CD8-positive, alpha-beta memory T cell (primary cell): ENCODE measurements around the gene PLEKHA7. TPM values are rescaled to one million over a fixed set of nuclear protein-coding genes. Genes with fewer than 3 reads are reported as not detected.

Experiments used
- CTCF ChIA-PET: fragments of 350-600 bp; sonication (Branson Sonifier 250); formaldehyde crosslinking; loops from one replicate; lab custom pipeline; 2021; ENCODE audit warnings: antibody characterized with exemption; lab: Charles Lee
- POLR2A ChIA-PET: fragments of 350-600 bp; sonication (Branson Sonifier 250); formaldehyde crosslinking; loops from one replicate; lab custom pipeline; 2021; ENCODE audit warnings: antibody characterized with exemption; lab: Charles Lee
- DNase-seq, 5 donors: peaks; one replicate each; pipeline versions ENCODE4 v3.0.0 to v3.0.0-alpha.2; 2020 to 2022; ENCODE audit warnings: mixed read lengths in 1 of 5
- H3K27ac ChIP-seq: one replicate; pipeline ENCODE4 v1.7.0; 2013; ENCODE audit warnings: low read depth, mild to moderate bottlenecking, low read length, moderate library complexity
- H3K27me3 ChIP-seq: 2 replicates; pipeline ENCODE4 v1.7.0; 2013; ENCODE audit warnings: low read length, mild to moderate bottlenecking; ENCODE audit not compliant: insufficient read depth, poor library complexity, severe bottlenecking
- H3K36me3 ChIP-seq: 2 replicates; pipeline ENCODE4 v1.7.0; 2013; ENCODE audit warnings: mild to moderate bottlenecking, low read length, moderate library complexity; ENCODE audit not compliant: insufficient read depth
- H3K4me1 ChIP-seq: 2 replicates; pipeline ENCODE4 v1.7.0; 2013; ENCODE audit warnings: mild to moderate bottlenecking, low read length, moderate library complexity; ENCODE audit not compliant: insufficient read depth
- H3K4me3 ChIP-seq: 2 replicates; pipeline ENCODE4 v1.7.0; 2013; ENCODE audit warnings: mild to moderate bottlenecking, low read length
- H3K9me3 ChIP-seq: 2 replicates; pipeline ENCODE4 v1.7.0; 2013; ENCODE audit warnings: mild to moderate bottlenecking, low read length
- H3K27ac Mint-ChIP-seq, 8 donors: one replicate each; pipeline ENCODE4 v1.8.0; 2020 to 2021; ENCODE audit warnings: mixed read lengths in 8 of 8, mild to moderate bottlenecking in 6 of 8, inconsistent platforms in 3 of 8, moderate library complexity in 3 of 8
- H3K27me3 Mint-ChIP-seq, 2 donors: one replicate each; pipeline ENCODE4 v1.8.0; 2020 to 2021; ENCODE audit warnings: mixed read lengths in 2 of 2, mild to moderate bottlenecking in 1 of 2, moderate library complexity in 1 of 2
- H3K36me3 Mint-ChIP-seq, 3 donors: one replicate each; pipeline ENCODE4 v1.8.0; 2020 to 2021; ENCODE audit warnings: mixed read lengths in 3 of 3, inconsistent platforms in 1 of 3, mild to moderate bottlenecking in 1 of 3
- H3K4me1 Mint-ChIP-seq, 3 donors: one replicate each; pipeline ENCODE4 v1.8.0; 2020 to 2021; ENCODE audit warnings: mixed read lengths in 3 of 3, inconsistent platforms in 1 of 3, mild to moderate bottlenecking in 1 of 3
- H3K4me3 Mint-ChIP-seq, 7 donors: one replicate each; pipeline ENCODE4 v1.8.0; 2020 to 2021; ENCODE audit warnings: mixed read lengths in 7 of 7, mild to moderate bottlenecking in 6 of 7, moderate library complexity in 4 of 7, inconsistent platforms in 2 of 7
- H3K9me3 Mint-ChIP-seq, 5 donors: one replicate each; pipeline ENCODE4 v1.8.0; 2020 to 2022; ENCODE audit warnings: mixed read lengths in 5 of 5, mild to moderate bottlenecking in 3 of 5, moderate library complexity in 2 of 5, inconsistent platforms in 1 of 5
- polyA plus RNA-seq: library from polyadenylated mRNA; unstranded; fragments of 300-500 nt; fragmentation: Illumina TruSeq; gene quantifications from one replicate; pipeline ENCODE4 v1.2.3, GENCODE V29; 2021
- total RNA-seq, 2 experiments: library from RNA; stranded (reverse); gene quantifications; one replicate each; pipeline ENCODE4 v1.2.3, GENCODE V29; 2021

PLEKHA7 gene
- total and polyA plus RNA-seq, 3 experiments from 2014 or later = 4.1 to 6.6 (median 5.3) TPM

GRCh38 chr11:16981651-16982194 is 32.5 kb downstream of the PLEKHA7 start:
- ChIA-PET CTCF (no interaction called here), POLR2A (no interaction called here)
- peaks cover 13% of the 10 kb centered on the region for H3K4me1 ChIP-seq
- Mint-ChIP-seq H3K36me3 (no peaks in the 10 kb centered on the region), H3K27me3 (no peaks in the 10 kb centered on the region), H3K27ac (no peak overlapping the region), H3K4me1 (peaks cover 16 to 18% (median 17%) of the 10 kb centered on the region in 3 donors), H3K4me3 (no peak overlapping the region), H3K9me3 (no peaks in the 10 kb centered on the region)
- no peaks in the 10 kb centered on the region for H3K9me3 ChIP-seq
- DNase-seq = no peak
- H3K4me3 ChIP-seq = no peak overlapping the region
- H3K27me3 ChIP-seq = no peaks in the 10 kb centered on the region
- H3K27ac ChIP-seq = no peak overlapping the region
- H3K36me3 ChIP-seq = no peaks in the 10 kb centered on the region

GRCh38 chr11:16979703-16980622 is 34.3 kb downstream of the PLEKHA7 start:
- ChIA-PET POLR2A (no interaction called here), CTCF (no interaction called here)
- Histone ChIP-seq H3K27me3 (no peaks in the 10 kb centered on the region), H3K9me3 (no peaks in the 10 kb centered on the region), H3K27ac (no peak overlapping the region), H3K4me1 (no peaks in the 10 kb centered on the region), H3K4me3 (no peak overlapping the region), H3K36me3 (no peaks in the 10 kb centered on the region)
- no peaks in the 10 kb centered on the region for H3K27me3 Mint-ChIP-seq
- H3K4me1 Mint-ChIP-seq = no peaks in the 10 kb centered on the region
- no peaks in the 10 kb centered on the region for H3K9me3 Mint-ChIP-seq
- no peak overlapping the region for H3K27ac Mint-ChIP-seq
- DNase-seq = no peak
- no peaks in the 10 kb centered on the region for H3K36me3 Mint-ChIP-seq
- no peak overlapping the region for H3K4me3 Mint-ChIP-seq

GRCh38 chr11:16977994-16978315 is 36.3 kb downstream of the PLEKHA7 start:
- Histone ChIP-seq H3K4me3 (no peak overlapping the region), H3K27ac (no peak overlapping the region), H3K9me3 (no peaks in the 10 kb centered on the region), H3K27me3 (no peaks in the 10 kb centered on the region), H3K36me3 (no peaks in the 10 kb centered on the region), H3K4me1 (no peaks in the 10 kb centered on the region)
- H3K4me3 Mint-ChIP-seq = no peak overlapping the region
- H3K36me3 Mint-ChIP-seq = no peaks in the 10 kb centered on the region
- no peaks in the 10 kb centered on the region for H3K9me3 Mint-ChIP-seq
- CTCF ChIA-PET = no interaction called here
- no peak for DNase-seq
- H3K27me3 Mint-ChIP-seq = no peaks in the 10 kb centered on the region
- no peaks in the 10 kb centered on the region for H3K4me1 Mint-ChIP-seq
- H3K27ac Mint-ChIP-seq = no peak overlapping the region
- POLR2A ChIA-PET = no interaction called here

- Mint-ChIP-seq H3K36me3 (no peaks in the 10 kb centered on the region), H3K27me3 (no peaks in the 10 kb centered on the region), H3K27ac (no peak overlapping the region), H3K4me1 (no peaks in the 10 kb centered on the region), H3K4me3 (no peak overlapping the region), H3K9me3 (no peaks in the 10 kb centered on the region)
- H3K4me1 ChIP-seq = no peaks in the 10 kb centered on the region
- no peaks in the 10 kb centered on the region for H3K9me3 ChIP-seq
- no peaks in the 10 kb centered on the region for H3K36me3 ChIP-seq
- no peak overlapping the region for H3K4me3 ChIP-seq
- no peak overlapping the region for H3K27ac ChIP-seq
- H3K27me3 ChIP-seq = no peaks in the 10 kb centered on the region
- DNase-seq = no peak
- ChIA-PET CTCF (no interaction called here), POLR2A (no interaction called here)
These were observed 36.8 kb downstream of the PLEKHA7 start for GRCh38 chr11:16977136-16977993.

GRCh38 chr11:16976379-16976778 is 37.8 kb downstream of the PLEKHA7 start:
- Mint-ChIP-seq H3K27me3 (no peaks in the 10 kb centered on the region), H3K4me3 (no peak overlapping the region), H3K27ac (no peak overlapping the region), H3K36me3 (no peaks in the 10 kb centered on the region), H3K4me1 (no peaks in the 10 kb centered on the region), H3K9me3 (no peaks in the 10 kb centered on the region)
- H3K4me3 ChIP-seq = no peak overlapping the region
- H3K4me1 ChIP-seq = no peaks in the 10 kb centered on the region
- no peak for DNase-seq
- H3K27me3 ChIP-seq = no peaks in the 10 kb centered on the region
- no peaks in the 10 kb centered on the region for H3K36me3 ChIP-seq
- H3K27ac ChIP-seq = no peak overlapping the region
- no peaks in the 10 kb centered on the region for H3K9me3 ChIP-seq
- ChIA-PET CTCF (interaction anchor here (0.6 to 1.7 kb wide), 3 partner anchors 12 to 83 kb away, joined by 3 to 4 read pairs (median 3); no protein-coding TSS in a partner anchor), POLR2A (no interaction called here)

GRCh38 chr11:16975906-16976305 is 38.3 kb downstream of the PLEKHA7 start:
- POLR2A ChIA-PET = no interaction called here
- no peak overlapping the region for H3K4me3 ChIP-seq

GRCh38 chr11:16973338-16973964 is 40.8 kb downstream of the PLEKHA7 start:
- no peak overlapping the region for H3K4me3 ChIP-seq
- no peaks in the 10 kb centered on the region for H3K9me3 Mint-ChIP-seq
- ChIA-PET POLR2A (no interaction called here), CTCF (no interaction called here)
- H3K27me3 Mint-ChIP-seq = no peaks in the 10 kb centered on the region
- H3K36me3 ChIP-seq = no peaks in the 10 kb centered on the region
- no peaks in the 10 kb centered on the region for H3K27me3 ChIP-seq
- H3K27ac ChIP-seq = no peak overlapping the region
- H3K36me3 Mint-ChIP-seq = no peaks in the 10 kb centered on the region
- H3K27ac Mint-ChIP-seq = peak overlapping the region in 1 of 8 donors; percentile 23
- H3K4me1 ChIP-seq = no peaks in the 10 kb centered on the region
- H3K4me3 Mint-ChIP-seq = no peak overlapping the region
- no peaks in the 10 kb centered on the region for H3K9me3 ChIP-seq
- H3K4me1 Mint-ChIP-seq = peaks cover 0 to 5% (median 0%) of the 10 kb centered on the region in 3 donors
- DNase-seq = no peak

More at GRCh38 chr11:16975906-16976305, 38.3 kb downstream of the PLEKHA7 start:
- no peaks in the 10 kb centered on the region for H3K9me3 ChIP-seq
- Mint-ChIP-seq H3K9me3 (no peaks in the 10 kb centered on the region), H3K27ac (peak overlapping the region in 1 of 8 donors; percentile 17), H3K27me3 (no peaks in the 10 kb centered on the region), H3K36me3 (no peaks in the 10 kb centered on the region), H3K4me3 (no peak overlapping the region), H3K4me1 (no peaks in the 10 kb centered on the region)
- DNase-seq = no peak
- H3K36me3 ChIP-seq = no peaks in the 10 kb centered on the region
- no peak overlapping the region for H3K27ac ChIP-seq
- H3K27me3 ChIP-seq = no peaks in the 10 kb centered on the region
- H3K4me1 ChIP-seq = no peaks in the 10 kb centered on the region
- CTCF ChIA-PET = interaction anchor here (0.6 to 1.7 kb wide), 4 partner anchors 13 to 84 kb away, joined by 3 to 4 read pairs (median 3); partner anchors contain the start of gene PLEKHA7
